K562 (cell line): ENCODE measurements around the gene SLBP. TPM values are rescaled to one million over a fixed set of nuclear protein-coding genes. Genes with fewer than 3 reads are reported as not detected.

ENCODE experiments used
- DMBX1 ChIP-seq: fragments of 250-450 bp; sonication (Bioruptor Pico); IDR thresholded peaks from 2 replicates; pipeline ENCODE4 v1.8.0; 2022; ENCODE audit warnings: inconsistent platforms, mild to moderate bottlenecking, moderate library complexity, borderline replicate concordance
- HDAC2 ChIP-seq: fragments of 450-650 bp; IDR thresholded peaks from 2 replicates; pipeline ENCODE4 v1.6.1; 2016; ENCODE audit warnings: mild to moderate bottlenecking
- TAF15 ChIP-seq: fragments of 200-400 bp; formaldehyde crosslinking; IDR thresholded peaks from 2 replicates; pipeline ENCODE4 v1.6.1; 2017; ENCODE audit warnings: mild to moderate bottlenecking, low read depth, low read length, moderate library complexity
- polyA plus RNA-seq, 8 experiments: library from polyadenylated mRNA; depleted of rRNA in 4 of 8; stranded (reverse) in 5 of 8; unstranded in 3 of 8; fragments of >200 nt; fragmentation: Nextera tagmentation in 2 of 8; fragmentation: Illumina TruSeq in 1 of 8; extraction: Ambion mirVana in 2 of 8; extraction: Trizol in 1 of 8; gene quantifications; 2 replicates each; pipeline versions ENCODE4 v1.2.1 to v1.2.3, GENCODE V29; 2011 to 2014; ENCODE audit warnings: inconsistent platforms in 1 of 8, missing spikeins in 1 of 8
- total RNA-seq, 7 experiments: library from RNA; depleted of rRNA in 6 of 7; stranded (reverse); fragments of >200 nt in 6 of 7; fragmentation: Illumina TruSeq in 2 of 7; extraction: Trizol in 2 of 7; gene quantifications; 2 replicates each; pipeline versions ENCODE4 v1.2.1 to v1.2.3, GENCODE V29; 2011 to 2021; ENCODE audit warnings: low replicate concordance in 1 of 7
- TF ChIP-seq, protein P1 (sequence below), 2 experiments: fragments of 450-650 bp; IDR thresholded peaks; 2 replicates each; pipeline ENCODE4 v1.6.1; 2016; ENCODE audit warnings: mild to moderate bottlenecking in 2 of 2, borderline replicate concordance in 1 of 2, low read depth in 1 of 2, moderate library complexity in 1 of 2

SLBP gene
- total and polyA plus RNA-seq, 9 of the 15 experiments (the other 6 are each of a cell fraction or from before 2014, with no cell fraction given) = 49.4 to 221 (median 162) TPM

DNA sequence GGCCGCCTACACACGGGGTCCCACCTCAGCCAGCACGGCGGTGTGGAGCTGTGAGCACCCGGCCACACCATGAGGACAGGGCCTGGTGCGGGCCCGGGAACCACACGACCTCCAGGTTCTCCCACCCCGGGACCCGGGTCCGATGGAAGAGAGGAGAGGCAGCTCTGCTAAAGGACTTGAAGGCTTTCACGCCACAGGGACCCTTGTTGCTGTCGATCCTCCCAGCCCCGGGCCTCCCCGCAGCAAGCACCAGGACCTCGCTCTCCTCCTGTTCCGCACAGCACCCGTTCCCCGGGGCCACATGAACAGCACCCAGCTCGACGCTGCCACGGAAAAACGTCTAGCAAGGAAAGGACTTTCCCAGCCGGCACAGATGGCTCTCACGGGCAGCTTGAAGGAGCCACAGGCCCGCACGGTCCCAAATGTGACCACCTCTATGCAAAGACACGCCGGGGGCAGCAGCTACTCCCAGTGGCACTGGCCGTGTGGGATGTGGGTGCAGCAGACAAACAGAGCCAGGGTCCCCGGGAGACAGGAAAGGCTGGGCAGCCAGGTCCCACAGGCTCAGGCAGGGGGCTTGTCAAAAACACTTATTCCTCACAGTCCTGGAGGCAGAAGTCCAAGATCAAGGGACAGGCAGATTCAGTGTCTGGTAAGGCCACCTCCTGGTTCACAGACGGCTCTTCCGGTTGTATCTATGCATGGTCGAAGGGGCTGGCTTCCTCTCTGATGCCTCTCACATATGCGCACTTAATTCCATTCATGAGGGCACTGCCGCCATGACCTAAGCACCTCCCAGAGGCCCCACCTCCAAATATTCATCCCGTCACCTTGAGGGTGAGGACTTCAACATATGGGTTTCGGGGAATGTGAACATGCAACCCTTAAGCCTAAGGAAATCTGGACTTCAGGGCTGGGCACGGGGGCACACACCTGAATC is 52.7 kb downstream of the SLBP start (continued):
- TF ChIP-seq, protein P1, sequence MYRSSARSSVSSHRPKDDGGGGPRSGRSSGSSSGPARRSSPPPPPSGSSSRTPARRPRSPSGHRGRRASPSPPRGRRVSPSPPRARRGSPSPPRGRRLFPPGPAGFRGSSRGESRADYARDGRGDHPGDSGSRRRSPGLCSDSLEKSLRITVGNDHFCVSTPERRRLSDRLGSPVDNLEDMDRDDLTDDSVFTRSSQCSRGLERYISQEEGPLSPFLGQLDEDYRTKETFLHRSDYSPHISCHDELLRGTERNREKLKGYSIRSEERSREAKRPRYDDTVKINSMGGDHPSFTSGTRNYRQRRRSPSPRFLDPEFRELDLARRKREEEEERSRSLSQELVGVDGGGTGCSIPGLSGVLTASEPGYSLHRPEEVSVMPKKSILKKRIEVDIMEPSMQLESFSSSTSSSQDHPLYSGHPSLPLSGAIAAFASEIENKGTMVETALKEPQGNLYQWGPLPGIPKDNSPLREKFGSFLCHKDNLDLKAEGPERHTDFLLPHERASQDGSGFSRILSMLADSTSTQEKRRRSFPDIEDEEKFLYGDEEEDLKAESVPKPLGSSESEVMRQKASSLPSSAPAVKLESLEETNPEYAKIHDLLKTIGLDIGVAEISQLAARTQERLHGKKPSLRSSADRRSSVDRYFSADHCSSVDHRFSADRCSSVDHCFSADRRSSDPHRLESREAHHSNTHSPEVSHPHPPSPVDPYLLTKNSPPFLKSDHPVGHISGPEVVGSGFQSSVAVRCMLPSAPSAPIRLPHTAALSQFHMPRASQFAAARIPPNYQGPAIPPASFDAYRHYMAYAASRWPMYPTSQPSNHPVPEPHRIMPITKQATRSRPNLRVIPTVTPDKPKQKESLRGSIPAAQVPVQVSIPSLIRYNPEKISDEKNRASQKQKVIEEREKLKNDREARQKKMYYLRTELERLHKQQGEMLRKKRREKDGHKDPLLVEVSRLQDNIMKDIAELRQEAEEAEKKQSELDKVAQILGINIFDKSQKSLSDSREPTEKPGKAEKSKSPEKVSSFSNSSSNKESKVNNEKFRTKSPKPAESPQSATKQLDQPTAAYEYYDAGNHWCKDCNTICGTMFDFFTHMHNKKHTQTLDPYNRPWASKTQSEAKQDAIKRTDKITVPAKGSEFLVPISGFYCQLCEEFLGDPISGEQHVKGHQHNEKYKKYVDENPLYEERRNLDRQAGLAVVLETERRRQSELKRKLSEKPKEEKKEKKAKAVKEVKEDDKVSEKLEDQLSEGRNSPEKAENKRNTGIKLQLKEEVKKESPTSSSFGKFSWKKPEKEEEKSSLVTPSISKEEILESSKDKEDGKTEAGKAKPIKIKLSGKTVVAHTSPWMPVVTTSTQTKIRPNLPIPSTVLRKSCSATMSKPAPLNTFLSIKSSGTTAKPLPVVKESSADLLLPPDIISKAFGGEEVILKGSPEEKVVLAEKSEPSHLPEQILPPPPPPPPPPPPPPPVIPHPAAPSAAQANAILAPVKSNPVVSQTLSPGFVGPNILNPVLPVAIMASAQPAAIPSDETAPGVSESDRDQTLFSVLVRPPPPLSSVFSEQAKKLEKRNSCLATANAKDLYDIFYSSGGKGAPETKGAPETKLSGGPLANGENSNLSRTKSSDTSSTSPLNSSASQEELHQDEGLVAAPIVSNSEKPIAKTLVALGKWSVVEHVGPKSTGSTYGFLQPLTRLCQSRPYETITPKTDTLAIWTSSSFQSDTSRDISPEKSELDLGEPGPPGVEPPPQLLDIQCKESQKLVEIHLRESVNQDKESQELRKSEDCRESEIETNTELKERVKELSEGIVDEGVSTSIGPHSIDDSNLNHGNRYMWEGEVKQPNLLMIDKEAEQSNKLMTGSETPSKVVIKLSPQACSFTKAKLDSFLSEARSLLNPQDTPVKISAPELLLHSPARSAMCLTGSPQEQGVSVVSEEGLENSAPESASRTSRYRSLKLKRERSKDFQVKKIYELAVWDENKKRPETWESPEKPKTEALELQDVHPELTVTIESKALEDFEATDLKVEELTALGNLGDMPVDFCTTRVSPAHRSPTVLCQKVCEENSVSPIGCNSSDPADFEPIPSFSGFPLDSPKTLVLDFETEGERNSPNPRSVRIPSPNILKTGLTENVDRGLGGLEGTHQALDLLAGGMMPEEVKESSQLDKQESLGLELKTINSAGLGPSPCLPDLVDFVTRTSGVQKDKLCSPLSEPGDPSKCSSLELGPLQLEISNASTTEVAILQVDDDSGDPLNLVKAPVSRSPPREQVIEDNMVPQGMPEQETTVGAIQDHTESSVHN (IDR thresholded peaks at IDR 0.05; ENCODE audit: borderline replicate concordance in 1 of 2, low read depth in 1 of 2) = no peak
- no peak for TF ChIP-seq DMBX1 (CRISPR knock-in tag)
- TF ChIP-seq HDAC2 = no peak
- TF ChIP-seq TAF15 = no peak
